ENCODE measurements around the gene CFI.
"Not testable (repeated sequence)": the region's sequence is repeated elsewhere in the genome, so short reads cannot be mapped to it uniquely, and the experiment has no call there.

Gene CFI

GRCh38 chr4:109801099-109801789 is 555 bp downstream of the CFI start:
- peak overlapping the region; percentile 50 to 64 for H3K4me3 ChIP-seq (ENCODE audit: low read depth in 1 of 2, low read length in 2 of 2)
- H3K27ac ChIP-seq (ENCODE audit: low read depth, low read length), result no peak overlapping the region

GRCh38 chr4:109798866-109799265 is 2.9 kb downstream of the CFI start:
- H3K27me3 ChIP-seq (ENCODE audit: control insufficient read depth in 1 of 2, insufficient read depth in 2 of 2, low read length in 2 of 2), result no peaks in the 10 kb centered on the region
- H3K9ac ChIP-seq (ENCODE audit: low read depth in 1 of 2, low read length in 2 of 2), result no peak overlapping the region
- no peak overlapping the region for H3K27ac ChIP-seq (ENCODE audit: low read depth, low read length)
- H3K4me3 ChIP-seq (ENCODE audit: low read depth in 1 of 2, low read length in 2 of 2), result no peak overlapping the region
- H3K9me3 ChIP-seq (ENCODE audit: control insufficient read depth in 1 of 2, low read length in 2 of 2), result peaks cover 7 to 25% of the 10 kb centered on the region in 2 donors
- no peaks in the 10 kb centered on the region for H3K36me3 ChIP-seq (ENCODE audit: control insufficient read depth in 1 of 2, insufficient read depth in 2 of 2, low read length in 2 of 2)
- peaks cover 0 to 8% of the 10 kb centered on the region in 2 donors for H3K4me1 ChIP-seq (ENCODE audit: control insufficient read depth in 1 of 2, insufficient read depth in 2 of 2, low read length in 2 of 2)

More at GRCh38 chr4:109801099-109801789, 555 bp downstream of the CFI start:
- H3K4me1 ChIP-seq (ENCODE audit: control insufficient read depth in 1 of 2, insufficient read depth in 2 of 2, low read length in 2 of 2), result peaks cover 0 to 8% of the 10 kb centered on the region in 2 donors
- H3K27me3 ChIP-seq (ENCODE audit: control insufficient read depth in 1 of 2, insufficient read depth in 2 of 2, low read length in 2 of 2), result no peaks in the 10 kb centered on the region
- no peaks in the 10 kb centered on the region for H3K36me3 ChIP-seq (ENCODE audit: control insufficient read depth in 1 of 2, insufficient read depth in 2 of 2, low read length in 2 of 2)
- peak overlapping the region; percentile 38 to 55 for H3K9ac ChIP-seq (ENCODE audit: low read depth in 1 of 2, low read length in 2 of 2)
- H3K9me3 ChIP-seq (ENCODE audit: control insufficient read depth in 1 of 2, low read length in 2 of 2), result peaks cover 3 to 10% of the 10 kb centered on the region in 2 donors

GRCh38 chr4:109795059-109795458 is 6.7 kb downstream of the CFI start:
- Histone ChIP-seq H3K9ac (ENCODE audit: low read depth in 1 of 2, low read length in 2 of 2) (no peak overlapping the region), H3K36me3 (ENCODE audit: control insufficient read depth in 1 of 2, insufficient read depth in 2 of 2, low read length in 2 of 2) (no peaks in the 10 kb centered on the region), H3K4me3 (ENCODE audit: low read depth in 1 of 2, low read length in 2 of 2) (no peak overlapping the region), H3K4me1 (ENCODE audit: control insufficient read depth in 1 of 2, insufficient read depth in 2 of 2, low read length in 2 of 2) (no peaks in the 10 kb centered on the region), H3K27ac (ENCODE audit: low read depth, low read length) (no peak overlapping the region), H3K27me3 (ENCODE audit: control insufficient read depth in 1 of 2, insufficient read depth in 2 of 2, low read length in 2 of 2) (no peaks in the 10 kb centered on the region), H3K9me3 (ENCODE audit: control insufficient read depth in 1 of 2, low read length in 2 of 2) (peaks cover 12 to 29% of the 10 kb centered on the region in 2 donors)

GRCh38 chr4:109787807-109788206 is 14.0 kb downstream of the CFI start:
- Histone ChIP-seq H3K4me3 (ENCODE audit: low read depth in 1 of 2, low read length in 2 of 2) (no peak overlapping the region), H3K27me3 (ENCODE audit: control insufficient read depth in 1 of 2, insufficient read depth in 2 of 2, low read length in 2 of 2) (no peaks in the 10 kb centered on the region), H3K9ac (ENCODE audit: low read depth in 1 of 2, low read length in 2 of 2) (no peak overlapping the region), H3K36me3 (ENCODE audit: control insufficient read depth in 1 of 2, insufficient read depth in 2 of 2, low read length in 2 of 2) (no peaks in the 10 kb centered on the region), H3K9me3 (ENCODE audit: control insufficient read depth in 1 of 2, low read length in 2 of 2) (no peaks in the 10 kb centered on the region), H3K27ac (ENCODE audit: low read depth, low read length) (no peak overlapping the region), H3K4me1 (ENCODE audit: control insufficient read depth in 1 of 2, insufficient read depth in 2 of 2, low read length in 2 of 2) (no peaks in the 10 kb centered on the region)

GRCh38 chr4:109786846-109787245 is 15.0 kb downstream of the CFI start:
- H3K27ac ChIP-seq (ENCODE audit: low read depth, low read length), result no peak overlapping the region
- no peaks in the 10 kb centered on the region for H3K36me3 ChIP-seq (ENCODE audit: control insufficient read depth in 1 of 2, insufficient read depth in 2 of 2, low read length in 2 of 2)
- no peak overlapping the region for H3K4me3 ChIP-seq (ENCODE audit: low read depth in 1 of 2, low read length in 2 of 2)
- no peak overlapping the region for H3K9ac ChIP-seq (ENCODE audit: low read depth in 1 of 2, low read length in 2 of 2)
- H3K9me3 ChIP-seq (ENCODE audit: control insufficient read depth in 1 of 2, low read length in 2 of 2), result no peaks in the 10 kb centered on the region
- no peaks in the 10 kb centered on the region for H3K27me3 ChIP-seq (ENCODE audit: control insufficient read depth in 1 of 2, insufficient read depth in 2 of 2, low read length in 2 of 2)
- H3K4me1 ChIP-seq (ENCODE audit: control insufficient read depth in 1 of 2, insufficient read depth in 2 of 2, low read length in 2 of 2), result no peaks in the 10 kb centered on the region

GRCh38 chr4:109782092-109782491 is 19.7 kb downstream of the CFI start:
- not testable (repeated sequence) for H3K27me3 ChIP-seq (ENCODE audit: control insufficient read depth in 1 of 2, insufficient read depth in 2 of 2, low read length in 2 of 2); H3K9ac ChIP-seq (ENCODE audit: low read depth in 1 of 2, low read length in 2 of 2); H3K9me3 ChIP-seq (ENCODE audit: control insufficient read depth in 1 of 2, low read length in 2 of 2); H3K36me3 ChIP-seq (ENCODE audit: control insufficient read depth in 1 of 2, insufficient read depth in 2 of 2, low read length in 2 of 2); H3K4me1 ChIP-seq (ENCODE audit: control insufficient read depth in 1 of 2, insufficient read depth in 2 of 2, low read length in 2 of 2); H3K27ac ChIP-seq (ENCODE audit: low read depth, low read length); H3K4me3 ChIP-seq (ENCODE audit: low read depth in 1 of 2, low read length in 2 of 2)

- Histone ChIP-seq H3K9me3 (ENCODE audit: control insufficient read depth in 1 of 2, low read length in 2 of 2) (no peaks in the 10 kb centered on the region), H3K4me1 (ENCODE audit: control insufficient read depth in 1 of 2, insufficient read depth in 2 of 2, low read length in 2 of 2) (no peaks in the 10 kb centered on the region), H3K27me3 (ENCODE audit: control insufficient read depth in 1 of 2, insufficient read depth in 2 of 2, low read length in 2 of 2) (no peaks in the 10 kb centered on the region), H3K9ac (ENCODE audit: low read depth in 1 of 2, low read length in 2 of 2) (no peak overlapping the region), H3K27ac (ENCODE audit: low read depth, low read length) (no peak overlapping the region), H3K36me3 (ENCODE audit: control insufficient read depth in 1 of 2, insufficient read depth in 2 of 2, low read length in 2 of 2) (no peaks in the 10 kb centered on the region), H3K4me3 (ENCODE audit: low read depth in 1 of 2, low read length in 2 of 2) (no peak overlapping the region)
These were observed 36.9 kb downstream of the CFI start for GRCh38 chr4:109764789-109765402.

- no peak overlapping the region for H3K27ac ChIP-seq (ENCODE audit: low read depth, low read length)
- H3K9ac ChIP-seq (ENCODE audit: low read depth in 1 of 2, low read length in 2 of 2), result no peak overlapping the region
- no peaks in the 10 kb centered on the region for H3K27me3 ChIP-seq (ENCODE audit: control insufficient read depth in 1 of 2, insufficient read depth in 2 of 2, low read length in 2 of 2)
- no peaks in the 10 kb centered on the region for H3K9me3 ChIP-seq (ENCODE audit: control insufficient read depth in 1 of 2, low read length in 2 of 2)
- no peaks in the 10 kb centered on the region for H3K36me3 ChIP-seq (ENCODE audit: control insufficient read depth in 1 of 2, insufficient read depth in 2 of 2, low read length in 2 of 2)
- H3K4me1 ChIP-seq (ENCODE audit: control insufficient read depth in 1 of 2, insufficient read depth in 2 of 2, low read length in 2 of 2), result no peaks in the 10 kb centered on the region
- no peak overlapping the region for H3K4me3 ChIP-seq (ENCODE audit: low read depth in 1 of 2, low read length in 2 of 2)
These were observed 37.4 kb downstream of the CFI start for GRCh38 chr4:109764376-109764775.

GRCh38 chr4:109760682-109761081 is 41.1 kb downstream of the CFI start:
- no peak overlapping the region for H3K4me3 ChIP-seq (ENCODE audit: low read depth in 1 of 2, low read length in 2 of 2)
- no peaks in the 10 kb centered on the region for H3K4me1 ChIP-seq (ENCODE audit: control insufficient read depth in 1 of 2, insufficient read depth in 2 of 2, low read length in 2 of 2)
- no peaks in the 10 kb centered on the region for H3K36me3 ChIP-seq (ENCODE audit: control insufficient read depth in 1 of 2, insufficient read depth in 2 of 2, low read length in 2 of 2)
- no peaks in the 10 kb centered on the region for H3K9me3 ChIP-seq (ENCODE audit: control insufficient read depth in 1 of 2, low read length in 2 of 2)
- no peaks in the 10 kb centered on the region for H3K27me3 ChIP-seq (ENCODE audit: control insufficient read depth in 1 of 2, insufficient read depth in 2 of 2, low read length in 2 of 2)
- no peak overlapping the region for H3K27ac ChIP-seq (ENCODE audit: low read depth, low read length)
- no peak overlapping the region for H3K9ac ChIP-seq (ENCODE audit: low read depth in 1 of 2, low read length in 2 of 2)

GRCh38 chr4:109755656-109756055 is 46.1 kb downstream of the CFI start:
- Histone ChIP-seq H3K4me3 (ENCODE audit: low read depth in 1 of 2, low read length in 2 of 2) (no peak overlapping the region), H3K4me1 (ENCODE audit: control insufficient read depth in 1 of 2, insufficient read depth in 2 of 2, low read length in 2 of 2) (no peaks in the 10 kb centered on the region), H3K36me3 (ENCODE audit: control insufficient read depth in 1 of 2, insufficient read depth in 2 of 2, low read length in 2 of 2) (no peaks in the 10 kb centered on the region), H3K9ac (ENCODE audit: low read depth in 1 of 2, low read length in 2 of 2) (no peak overlapping the region), H3K27me3 (ENCODE audit: control insufficient read depth in 1 of 2, insufficient read depth in 2 of 2, low read length in 2 of 2) (no peaks in the 10 kb centered on the region), H3K9me3 (ENCODE audit: control insufficient read depth in 1 of 2, low read length in 2 of 2) (no peaks in the 10 kb centered on the region), H3K27ac (ENCODE audit: low read depth, low read length) (no peak overlapping the region)
